Measurements from ENCODE around the gene WDR86. TPM values are rescaled to one million over a fixed set of nuclear protein-coding genes. Genes with fewer than 3 reads are reported as not detected.

The WDR86 gene
- polyA plus RNA-seq, 1 donor (not counting 4 experiments of a cell fraction or from before 2014, with no cell fraction given) = not detected

GRCh38 chr7:151435971-151436370 is 26.1 kb upstream of the WDR86 start:
- Histone ChIP-seq H3K27ac (ENCODE audit: control insufficient read depth, insufficient read depth, low read length) (no peak overlapping the region), H3K36me3 (ENCODE audit: control insufficient read depth in 2 of 2, extremely low read depth in 1 of 2, insufficient read depth in 2 of 2, low read length in 2 of 2) (no peaks in the 10 kb centered on the region), H3K4me2 (ENCODE audit: control insufficient read depth, extremely low read depth, insufficient read depth, low read depth, low read length) (no peak overlapping the region), H3K9ac (ENCODE audit: control insufficient read depth, extremely low read depth, insufficient read depth, low read length) (no peak overlapping the region), H3K79me2 (ENCODE audit: control insufficient read depth, insufficient read depth, low read length) (no peaks in the 10 kb centered on the region), H3K4me1 (ENCODE audit: control insufficient read depth, extremely low read depth, insufficient read depth, low read length) (peaks cover 11% of the 10 kb centered on the region), H3K9me1 (ENCODE audit: control insufficient read depth, extremely low read depth, insufficient read depth, low read length) (no peaks in the 10 kb centered on the region), H3K27me3 (ENCODE audit: control insufficient read depth, extremely low read depth, insufficient read depth, low read length) (peaks cover 24% of the 10 kb centered on the region), H4K20me1 (ENCODE audit: control insufficient read depth, extremely low read depth, insufficient read depth, low read length) (no peaks in the 10 kb centered on the region), H3K9me3 (ENCODE audit: control insufficient read depth, low read depth, low read length) (no peaks in the 10 kb centered on the region), H2AFZ (ENCODE audit: control insufficient read depth, low read length) (no peak overlapping the region), H3K4me3 (ENCODE audit: control insufficient read depth in 2 of 3, extremely low read depth in 1 of 3, insufficient read depth in 2 of 3, low read depth in 1 of 3, low read length in 3 of 3) (no peak overlapping the region)
- TF ChIP-seq EZH2 (IDR thresholded peaks at IDR 0.05; ENCODE audit: low read length) = no peak
- no peak for TF ChIP-seq CTCF (optimal IDR thresholded peaks at IDR 0.05 in 1 of 3, IDR thresholded peaks at IDR 0.05 in 1 of 3, conservative IDR thresholded peaks at IDR 0.05 in 1 of 3; ENCODE audit: extremely low read depth in 1 of 3, insufficient read depth in 2 of 3, low read length in 3 of 3)
- dilution Hi-C loops (cut with MboI; ENCODE audit: extremely low pct_ligation_motif_present, low sequenced_read_pairs) = no loop called here
- no peak for FAIRE-seq
- DNase-seq (ENCODE audit: low read depth, low spot score) = no peak

- H4K20me1 ChIP-seq (ENCODE audit: control insufficient read depth, extremely low read depth, insufficient read depth, low read length) = no peaks in the 10 kb centered on the region
- no peaks in the 10 kb centered on the region for H3K9me1 ChIP-seq (ENCODE audit: control insufficient read depth, extremely low read depth, insufficient read depth, low read length)
- no peak overlapping the region for H3K27ac ChIP-seq (ENCODE audit: control insufficient read depth, insufficient read depth, low read length)
- TF ChIP-seq EZH2 (IDR thresholded peaks at IDR 0.05; ENCODE audit: low read length) = no peak
- no peak for TF ChIP-seq CTCF (optimal IDR thresholded peaks at IDR 0.05 in 1 of 3, IDR thresholded peaks at IDR 0.05 in 1 of 3, conservative IDR thresholded peaks at IDR 0.05 in 1 of 3; ENCODE audit: extremely low read depth in 1 of 3, insufficient read depth in 2 of 3, low read length in 3 of 3)
- H3K79me2 ChIP-seq (ENCODE audit: control insufficient read depth, insufficient read depth, low read length) = no peaks in the 10 kb centered on the region
- FAIRE-seq (no peak), DNase-seq (ENCODE audit: low read depth, low spot score) (no peak)
- H3K9ac ChIP-seq (ENCODE audit: control insufficient read depth, extremely low read depth, insufficient read depth, low read length) = no peak overlapping the region
- H2AFZ ChIP-seq (ENCODE audit: control insufficient read depth, low read length) = no peak overlapping the region
- peaks cover 17% of the 10 kb centered on the region for H3K27me3 ChIP-seq (ENCODE audit: control insufficient read depth, extremely low read depth, insufficient read depth, low read length)
- no peaks in the 10 kb centered on the region for H3K36me3 ChIP-seq (ENCODE audit: control insufficient read depth in 2 of 2, extremely low read depth in 1 of 2, insufficient read depth in 2 of 2, low read length in 2 of 2)
- dilution Hi-C loops (cut with MboI; ENCODE audit: extremely low pct_ligation_motif_present, low sequenced_read_pairs) = no loop called here
- peaks cover 11% of the 10 kb centered on the region for H3K4me1 ChIP-seq (ENCODE audit: control insufficient read depth, extremely low read depth, insufficient read depth, low read length)
- no peak overlapping the region for H3K4me3 ChIP-seq (ENCODE audit: control insufficient read depth in 2 of 3, extremely low read depth in 1 of 3, insufficient read depth in 2 of 3, low read depth in 1 of 3, low read length in 3 of 3)
- H3K9me3 ChIP-seq (ENCODE audit: control insufficient read depth, low read depth, low read length) = no peaks in the 10 kb centered on the region
- no peak overlapping the region for H3K4me2 ChIP-seq (ENCODE audit: control insufficient read depth, extremely low read depth, insufficient read depth, low read depth, low read length)
These were observed 25.5 kb upstream of the WDR86 start for GRCh38 chr7:151435103-151435916.
